Measurements from ENCODE around the gene SLC30A5.
"Not testable (repeated sequence)": the region's sequence is repeated elsewhere in the genome, so short reads cannot be mapped to it uniquely, and the experiment has no call there.

SLC30A5 gene

DNA sequence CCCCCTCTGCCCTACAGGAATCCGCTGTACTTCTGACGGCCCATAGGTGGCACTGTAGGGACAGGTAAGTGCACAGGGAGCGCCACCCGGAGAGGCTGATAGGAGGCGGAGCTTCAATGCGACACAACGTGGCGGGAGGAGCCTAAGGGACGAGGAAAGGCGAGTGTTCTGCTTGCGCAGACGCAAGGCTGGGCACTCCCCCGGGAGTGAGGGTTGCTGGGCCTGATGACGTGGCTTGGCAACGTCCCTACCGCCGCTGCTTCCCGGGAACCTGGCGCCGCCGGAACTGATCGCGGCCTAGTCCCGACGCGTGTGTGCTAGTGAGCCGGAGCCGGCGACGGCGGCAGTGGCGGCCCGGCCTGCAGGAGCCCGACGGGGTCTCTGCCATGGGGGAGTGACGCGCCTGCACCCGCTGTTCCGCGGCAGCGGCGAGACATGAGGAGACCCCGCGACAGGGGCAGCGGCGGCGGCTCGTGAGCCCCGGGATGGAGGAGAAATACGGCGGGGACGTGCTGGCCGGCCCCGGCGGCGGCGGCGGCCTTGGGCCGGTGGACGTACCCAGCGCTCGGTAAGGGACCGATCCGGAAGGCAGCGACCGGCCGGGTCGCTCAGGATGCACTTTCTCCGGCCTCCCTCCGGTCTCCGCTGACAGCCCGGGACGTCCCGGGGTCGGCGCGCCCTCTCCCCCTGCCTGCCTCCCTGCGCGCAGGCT lies at the start of gene SLC30A5:
Gene SLC30A5, plus strand, starts transcription at position 244 of the 712 bp plus-strand sequence. Its CDS starts 242 bp downstream, at position 486.
- peak; percentile 96 to 99 for DNase-seq

DNA sequence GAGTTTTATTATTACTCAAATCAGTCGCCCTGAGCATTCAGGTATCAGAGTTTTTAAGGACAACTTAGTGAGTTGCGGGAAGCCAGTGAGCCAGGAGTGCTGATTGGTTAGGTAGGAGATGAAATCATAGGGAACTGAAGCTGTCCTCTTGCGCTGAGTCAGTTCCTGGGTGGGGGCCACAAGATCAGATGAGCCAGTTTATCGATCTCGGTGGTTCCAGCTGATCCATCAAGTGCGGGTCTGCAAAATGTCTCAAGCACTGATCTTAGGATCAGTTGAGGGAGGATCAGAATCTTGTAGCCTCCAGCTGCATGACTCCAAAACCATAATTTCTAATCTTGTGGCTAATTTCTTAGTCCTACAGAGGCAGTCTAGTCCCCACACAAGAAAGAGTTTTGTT lies 48.6 kb upstream of the SLC30A5 start:
- not testable (repeated sequence) for DNase-seq

DNA sequence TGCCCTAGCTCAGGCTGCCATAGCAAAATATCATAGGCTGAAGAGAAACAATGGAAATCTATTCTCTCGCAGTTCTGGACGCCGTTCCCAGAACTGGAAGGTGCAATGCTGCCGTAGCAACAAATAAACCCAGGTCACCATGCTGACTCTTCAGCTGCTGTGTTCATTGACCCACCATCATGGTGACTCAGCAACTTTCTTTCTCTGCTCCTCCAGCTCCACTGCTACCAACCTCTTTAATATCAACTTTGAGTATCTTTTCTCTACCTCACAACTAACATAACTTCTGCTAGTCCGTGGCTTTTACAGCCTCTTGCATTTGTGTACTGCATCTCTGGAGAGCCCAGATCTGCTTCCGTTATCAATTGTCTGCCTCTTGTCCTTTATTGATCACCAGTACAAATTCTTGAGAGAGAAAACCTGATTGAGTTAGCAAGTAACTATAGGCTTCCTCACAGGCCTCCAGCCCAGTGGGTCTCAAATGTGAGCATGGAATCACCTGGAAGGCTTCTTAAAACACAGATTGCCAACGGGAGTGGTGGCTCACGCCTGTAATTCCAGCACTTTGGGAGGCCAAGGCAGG lies 47.3 kb upstream of the SLC30A5 start:
- DNase-seq: no peak

DNA sequence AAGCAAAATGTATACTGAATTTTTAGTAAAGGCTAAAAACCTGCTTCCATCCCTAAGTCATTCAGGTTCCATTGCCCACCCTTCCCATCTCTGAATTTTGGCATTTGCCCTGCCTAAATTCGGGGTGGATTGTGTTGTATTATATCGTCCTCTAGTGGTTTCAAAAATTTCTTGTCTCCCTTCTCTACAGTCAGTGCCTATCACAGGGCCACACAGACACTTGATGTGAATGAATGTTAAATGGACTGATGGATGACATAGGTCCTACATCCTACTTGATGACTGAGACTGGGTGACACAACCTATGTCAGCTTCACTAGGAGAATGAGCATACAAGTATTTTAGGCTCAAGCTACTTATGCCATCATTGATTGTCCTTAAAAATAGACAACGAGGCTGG lies 45.6 kb upstream of the SLC30A5 start:
- no peak for DNase-seq

DNA sequence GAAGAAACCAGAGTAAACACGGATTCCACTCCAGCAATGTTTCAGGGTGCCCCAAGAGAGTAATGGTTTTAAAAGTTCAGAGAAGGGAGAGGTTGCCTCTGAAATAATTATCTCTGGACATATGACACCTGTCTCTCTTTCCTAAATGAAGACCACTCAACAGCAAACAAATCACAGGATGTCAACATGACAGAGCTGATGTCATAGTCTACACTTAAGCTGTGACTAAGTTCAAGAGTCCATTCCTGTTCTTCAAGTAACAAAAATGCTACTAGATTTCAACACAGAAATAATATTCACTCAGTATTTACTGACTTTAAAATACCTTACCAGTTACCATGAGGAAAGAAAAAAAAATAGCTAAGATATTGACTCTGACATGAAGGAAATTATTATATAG lies 44.7 kb upstream of the SLC30A5 start:
- no peak for DNase-seq

DNA sequence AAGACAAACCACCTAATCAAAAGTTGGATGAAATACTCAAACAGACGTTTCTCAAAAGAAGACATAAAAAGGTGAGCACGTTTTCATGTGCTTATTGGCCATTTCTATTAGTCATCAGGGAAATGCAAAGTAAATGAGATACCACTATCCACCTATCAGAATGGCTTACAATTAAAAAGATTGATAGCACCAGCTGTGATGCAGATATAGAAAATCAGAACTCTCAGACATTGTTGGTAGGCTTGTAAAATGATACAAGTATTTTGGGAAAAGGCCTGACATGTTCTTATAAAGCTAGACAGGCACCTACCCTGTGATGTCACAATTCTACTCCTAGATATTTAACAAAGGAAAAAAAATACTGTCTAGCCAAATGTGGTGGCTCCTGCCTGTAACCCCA lies 44.0 kb upstream of the SLC30A5 start:
- DNase-seq: no peak

DNA sequence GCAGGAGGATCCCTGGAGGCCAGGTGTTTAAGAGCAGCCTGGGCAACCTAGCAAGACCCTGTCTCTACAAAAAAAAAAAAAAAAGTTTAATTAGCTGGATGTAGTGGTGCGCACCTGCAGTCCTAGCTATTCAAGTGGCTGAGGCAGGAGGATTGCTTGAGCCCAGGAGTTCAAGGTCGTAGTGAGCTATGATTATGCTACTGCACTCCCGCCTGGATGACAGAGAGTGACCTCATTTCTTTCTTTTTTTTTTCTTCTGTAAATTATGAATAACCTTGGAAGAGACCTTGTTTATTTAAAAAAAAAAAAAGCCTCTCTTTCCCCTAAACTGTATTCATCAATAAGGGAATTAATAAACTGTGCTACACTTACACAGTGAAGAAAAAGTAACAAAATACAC lies 43.6 kb upstream of the SLC30A5 start:
- no peak for DNase-seq

DNA sequence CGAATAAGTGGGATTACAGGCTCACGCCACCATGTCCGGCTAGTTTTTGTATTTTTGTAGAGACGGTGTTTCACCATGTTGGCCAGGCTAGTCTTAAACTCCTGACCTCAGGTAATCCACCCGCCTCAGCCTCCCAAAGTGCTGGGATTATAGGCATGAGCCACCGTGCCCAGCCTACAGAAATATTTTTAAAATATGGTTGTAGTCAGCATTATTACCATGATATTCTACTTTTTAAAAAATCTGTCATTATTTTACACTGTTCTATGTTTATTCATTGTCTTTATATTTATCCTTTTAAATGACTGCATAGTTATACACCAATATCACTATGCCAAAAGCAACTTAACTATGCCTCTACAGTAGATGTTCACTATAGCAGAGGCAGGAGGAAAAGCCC lies 41.6 kb upstream of the SLC30A5 start:
- DNase-seq: no peak

DNA sequence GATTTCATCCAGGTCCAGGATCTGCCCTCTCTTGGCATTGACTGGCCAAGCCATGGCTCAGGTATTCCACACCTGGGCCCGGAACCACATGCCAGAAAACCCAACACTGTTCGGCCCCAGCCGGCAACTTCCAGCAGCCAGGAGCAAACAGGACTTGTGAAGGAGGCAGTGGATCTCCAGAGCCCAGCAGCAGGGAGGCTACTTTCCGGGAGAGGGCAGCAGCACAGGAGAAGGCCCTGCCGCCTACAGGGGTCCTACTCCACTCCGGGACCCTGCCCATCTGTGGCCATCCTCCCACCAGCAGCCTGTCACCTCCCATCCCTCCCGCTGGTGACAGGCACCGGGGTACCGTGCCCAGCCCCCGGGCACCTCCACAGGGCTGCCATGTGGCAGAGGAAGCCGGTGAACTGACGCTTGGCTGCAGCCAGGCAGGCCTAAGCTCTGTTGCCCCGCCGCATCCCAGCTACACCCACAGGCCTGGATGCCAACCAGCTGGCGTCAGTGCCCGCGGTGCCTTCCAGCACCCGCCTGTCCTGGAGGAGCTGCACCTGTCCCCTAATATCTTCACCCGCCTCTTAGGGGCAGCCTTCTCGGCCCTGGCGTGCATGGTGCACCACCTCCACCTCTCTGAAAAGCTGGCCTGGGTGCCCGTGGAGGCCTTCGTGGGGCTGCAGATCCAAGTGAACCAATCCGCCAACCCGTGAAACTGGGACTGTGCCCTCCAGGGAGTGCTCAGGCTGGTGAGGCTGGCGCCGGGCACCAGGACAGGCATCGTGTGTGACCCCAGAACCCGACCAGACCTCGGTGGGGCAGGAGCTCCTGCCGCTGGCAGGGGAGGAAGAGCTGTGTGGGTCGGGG lies 18.9 kb upstream of the SLC30A5 start:
- no peak for DNase-seq

DNA sequence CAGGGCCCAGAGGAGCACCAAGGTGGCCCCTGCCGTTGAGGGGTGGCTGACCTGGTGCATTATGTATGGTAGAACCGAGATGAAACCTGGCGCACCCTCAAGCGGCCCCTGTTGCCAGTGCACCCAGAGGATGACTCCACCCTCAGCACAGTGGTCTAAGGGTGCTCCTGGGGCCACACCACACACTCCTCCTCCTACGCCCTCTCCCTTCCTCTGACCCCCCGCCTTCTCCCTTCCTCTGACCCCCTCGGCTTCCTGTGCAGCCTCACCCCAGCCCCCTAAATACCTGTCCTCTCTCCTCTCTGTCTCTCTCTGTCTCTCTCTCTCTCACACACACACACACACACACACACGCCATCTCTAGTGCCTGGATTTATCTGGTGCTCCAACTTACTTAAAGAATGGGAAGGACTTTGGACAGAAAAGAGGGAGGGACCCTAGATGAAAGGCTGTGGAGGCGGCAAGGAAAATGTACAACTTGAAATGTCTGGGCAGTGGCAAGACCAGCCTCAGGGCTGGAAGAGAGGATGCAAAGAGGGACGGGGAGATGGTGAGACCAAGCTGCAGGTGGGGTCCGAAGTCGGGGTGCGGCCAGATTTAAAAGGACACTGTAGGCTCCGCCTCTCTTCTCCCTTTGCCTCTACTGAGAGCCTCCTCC lies 18.2 kb upstream of the SLC30A5 start:
- DNase-seq: no peak

DNA sequence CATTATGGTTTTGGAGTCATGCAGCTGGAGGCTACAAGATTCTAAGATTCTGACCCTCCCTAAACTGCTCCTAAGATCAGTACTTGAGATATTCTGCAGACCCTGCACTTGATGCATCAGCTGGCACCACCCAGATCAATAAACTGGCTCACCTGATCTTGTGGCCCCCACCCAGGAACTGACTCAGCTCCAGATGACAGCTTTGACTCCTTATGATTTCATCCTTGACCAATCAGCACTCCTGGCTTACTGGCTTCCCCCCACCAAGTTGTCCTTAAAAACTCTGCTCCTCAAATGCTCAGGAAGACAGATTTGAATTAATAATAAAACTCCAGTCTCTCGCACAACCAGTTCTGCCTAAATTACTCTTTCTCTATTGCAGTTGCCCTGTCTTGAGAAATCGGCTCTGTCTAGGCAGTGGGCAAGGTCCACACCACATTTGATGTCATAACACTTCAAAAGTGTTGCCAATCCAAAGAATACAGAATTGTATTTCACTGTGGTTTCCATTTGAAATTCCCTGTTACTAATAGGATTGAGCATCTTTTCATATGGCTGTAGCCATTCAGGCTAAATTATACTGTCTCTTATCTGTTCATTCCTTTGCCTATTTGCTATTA lies 14.8 kb upstream of the SLC30A5 start:
- DNase-seq: no peak

DNA sequence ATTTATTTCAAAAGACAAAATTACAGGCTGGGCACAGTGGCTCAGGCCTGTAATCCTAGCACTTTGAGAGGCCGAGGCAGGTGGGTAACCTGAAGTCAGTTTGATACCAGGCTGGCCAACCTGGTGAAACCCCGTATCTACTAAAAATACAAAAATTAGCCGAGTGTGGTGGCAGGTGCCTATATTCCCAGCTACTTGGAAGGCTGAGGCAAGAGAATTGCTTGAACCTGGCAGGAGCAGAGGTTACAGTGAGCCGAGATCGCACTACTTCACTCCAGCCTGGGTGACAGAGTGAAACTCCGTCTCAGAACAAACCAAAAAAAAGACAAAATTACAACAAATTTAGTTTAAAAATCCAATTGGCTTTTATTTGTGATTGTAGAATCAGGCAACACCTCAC lies 14.3 kb upstream of the SLC30A5 start:
- no peak for DNase-seq

DNA sequence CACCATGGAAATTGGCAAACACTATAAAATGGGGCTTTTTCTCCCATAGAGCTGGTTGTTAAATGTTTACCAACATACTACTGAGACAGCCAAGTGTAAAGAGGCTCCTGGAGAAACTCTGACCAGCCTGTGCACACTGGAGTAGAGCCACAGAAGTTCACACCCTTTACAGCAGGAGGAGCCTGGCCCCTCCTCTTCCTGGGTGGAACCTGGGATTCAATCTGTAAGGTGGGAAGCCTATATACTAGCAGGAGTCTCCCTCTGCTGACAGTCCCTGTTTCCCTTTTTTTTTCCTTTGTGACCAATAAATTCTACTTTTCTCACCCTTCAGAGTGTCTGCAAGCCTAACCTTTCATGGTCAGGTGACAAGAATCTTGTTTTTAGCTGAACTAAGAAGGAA lies 10.4 kb upstream of the SLC30A5 start:
- DNase-seq: no peak

DNA sequence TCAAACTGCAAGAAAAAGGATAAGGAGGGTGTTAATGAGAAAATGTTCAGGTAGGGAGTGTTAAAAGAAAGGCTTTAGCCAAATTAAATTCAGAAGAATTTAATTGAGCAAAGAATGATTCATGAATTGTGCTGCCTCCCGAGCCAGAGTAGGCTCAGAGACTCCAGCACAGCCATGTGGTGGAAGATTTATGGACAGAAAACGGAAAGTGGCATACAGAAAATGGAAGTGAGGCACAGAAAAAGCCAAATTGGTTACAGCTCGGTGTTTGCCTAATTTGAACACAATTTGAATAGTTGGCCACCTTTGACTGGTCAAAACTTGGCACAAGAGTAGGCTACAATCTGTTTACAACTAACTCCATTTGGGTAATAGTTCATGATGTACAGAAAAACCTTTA lies 9.6 kb upstream of the SLC30A5 start:
- no peak for DNase-seq

DNA sequence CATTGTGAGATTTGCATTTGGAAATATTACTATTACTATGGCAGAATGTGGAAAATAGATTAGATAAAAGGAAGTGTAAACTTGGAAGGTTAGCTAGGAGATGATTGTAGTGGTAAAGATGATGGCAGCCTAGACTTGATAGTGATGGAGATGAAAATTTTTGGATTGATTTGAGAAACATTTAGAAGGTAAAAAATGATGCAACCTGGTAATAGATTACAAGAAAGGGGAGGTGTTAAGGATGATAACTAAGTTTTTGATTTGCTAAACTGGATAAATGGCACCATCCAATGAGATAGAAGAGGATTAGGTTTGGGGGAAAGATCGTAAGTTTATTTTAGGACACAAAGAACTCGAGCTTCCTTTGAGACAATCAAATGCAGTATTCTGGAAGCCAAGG lies 8.9 kb upstream of the SLC30A5 start:
- no peak for DNase-seq

DNA sequence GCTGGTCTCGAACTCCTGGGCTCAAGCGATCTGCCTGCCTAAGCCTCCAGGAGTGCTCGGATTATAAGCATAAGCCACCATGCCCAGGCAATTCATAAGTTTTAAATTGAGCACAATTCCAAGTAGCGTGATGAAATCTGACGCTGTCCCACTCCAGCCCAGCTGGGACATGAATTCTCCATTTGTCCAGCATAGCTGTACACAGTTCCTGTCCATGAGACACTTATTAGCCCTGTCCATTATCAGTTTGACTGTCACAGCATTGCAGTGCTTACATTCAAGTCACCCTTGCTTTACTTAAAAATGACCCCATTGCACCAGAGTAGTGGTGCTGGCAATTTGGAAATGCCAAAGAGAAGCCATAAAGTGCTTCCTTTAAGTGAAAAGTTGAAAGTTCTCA lies 7.6 kb upstream of the SLC30A5 start:
- no peak for DNase-seq

DNA sequence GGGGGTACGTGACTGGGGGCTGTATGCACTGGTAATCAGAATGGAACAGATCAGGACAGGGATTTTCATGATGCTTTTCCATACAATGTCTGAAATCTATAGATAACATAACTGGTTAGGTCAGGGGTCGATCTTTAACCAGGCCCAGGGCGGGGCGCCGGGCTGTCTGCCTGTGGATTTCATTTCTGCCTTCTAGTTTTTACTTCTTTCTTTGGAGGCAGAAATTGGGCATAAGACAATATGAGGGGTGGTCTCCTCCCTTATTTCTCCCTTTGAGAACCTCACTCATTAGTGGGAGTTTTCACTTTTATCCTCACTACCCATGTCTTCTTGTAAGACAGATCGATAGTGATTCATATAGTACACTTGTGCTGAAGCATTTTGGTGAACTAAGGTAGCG lies 5.8 kb upstream of the SLC30A5 start:
- DNase-seq: not testable (repeated sequence)

DNA sequence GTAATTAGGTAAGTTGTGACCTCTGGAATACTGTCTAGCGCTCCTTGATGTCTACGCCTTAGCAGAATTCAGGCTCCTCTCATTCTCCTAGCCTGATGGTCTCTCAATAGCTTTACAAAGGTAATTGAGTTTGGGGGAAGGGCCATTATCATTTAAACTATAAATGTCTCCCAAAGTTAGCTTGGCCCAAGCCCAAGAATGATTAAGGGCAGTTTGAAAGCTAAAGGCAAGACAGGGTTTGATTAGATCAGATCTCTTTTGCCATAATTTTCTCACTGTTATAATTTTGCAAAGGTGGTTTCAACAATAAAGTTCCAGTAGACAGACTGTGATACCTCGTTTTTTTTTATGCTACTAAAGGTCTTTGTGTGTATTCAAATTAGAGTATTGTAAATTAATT lies 3.7 kb upstream of the SLC30A5 start:
- DNase-seq: no peak

DNA sequence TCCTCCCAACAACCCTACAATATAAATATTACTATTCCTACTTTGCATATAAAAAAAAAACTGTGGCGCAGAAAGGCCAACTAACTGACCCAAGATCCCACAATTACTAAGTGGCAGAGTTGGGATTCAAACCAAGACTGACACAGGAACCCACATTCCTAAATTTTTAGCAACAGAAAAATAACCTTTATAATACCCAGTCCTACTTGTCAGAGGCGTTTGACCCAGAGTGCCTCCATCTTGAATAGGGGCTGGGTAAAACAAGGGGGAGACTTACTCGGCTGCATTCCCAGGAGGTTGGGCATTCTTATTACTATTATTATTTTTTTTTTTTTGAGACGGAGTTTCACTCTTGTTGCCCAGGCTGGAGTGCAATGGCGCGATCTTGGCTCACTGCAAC lies 2.0 kb upstream of the SLC30A5 start:
- DNase-seq: no peak

DNA sequence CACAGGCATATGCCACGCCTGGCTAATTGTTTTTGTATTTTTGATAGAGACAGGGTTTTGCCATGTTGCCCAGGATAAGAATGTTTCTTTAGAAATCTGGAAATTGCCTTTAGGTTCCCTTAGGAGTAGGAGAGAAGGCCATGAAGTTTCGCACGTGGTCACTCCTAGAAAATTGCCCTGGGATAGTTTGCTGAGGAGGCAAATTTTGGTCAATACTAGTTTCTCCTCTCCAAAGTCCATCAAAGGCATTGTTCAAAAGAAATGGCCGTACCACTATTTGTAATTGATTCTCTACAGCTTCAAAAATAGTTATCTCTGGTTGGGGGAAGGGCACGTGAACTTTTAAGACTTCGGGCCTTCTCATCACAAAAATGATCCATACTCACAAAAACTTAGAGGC lies 845 bp upstream of the SLC30A5 start:
- no peak for DNase-seq

DNA sequence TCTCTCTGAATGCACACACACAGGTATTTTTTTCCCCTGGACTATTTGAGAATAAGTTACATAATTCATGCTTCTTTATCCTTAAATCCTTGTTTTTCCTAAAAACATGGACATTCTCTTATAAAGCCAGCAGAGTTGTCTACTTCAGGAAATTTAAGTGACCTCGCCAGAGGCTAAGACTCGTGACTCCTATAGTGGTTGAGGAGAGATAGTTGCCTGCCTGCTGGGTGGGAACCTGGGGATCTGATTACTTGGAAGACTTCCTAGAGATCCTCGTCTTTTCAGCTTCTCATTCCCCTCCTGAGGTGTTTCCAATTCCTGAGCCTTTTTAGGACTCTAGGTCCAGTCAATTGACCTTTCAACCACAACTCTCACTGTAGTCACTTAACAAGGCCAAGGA lies 5.5 kb downstream of the SLC30A5 start:
- DNase-seq: no peak

DNA sequence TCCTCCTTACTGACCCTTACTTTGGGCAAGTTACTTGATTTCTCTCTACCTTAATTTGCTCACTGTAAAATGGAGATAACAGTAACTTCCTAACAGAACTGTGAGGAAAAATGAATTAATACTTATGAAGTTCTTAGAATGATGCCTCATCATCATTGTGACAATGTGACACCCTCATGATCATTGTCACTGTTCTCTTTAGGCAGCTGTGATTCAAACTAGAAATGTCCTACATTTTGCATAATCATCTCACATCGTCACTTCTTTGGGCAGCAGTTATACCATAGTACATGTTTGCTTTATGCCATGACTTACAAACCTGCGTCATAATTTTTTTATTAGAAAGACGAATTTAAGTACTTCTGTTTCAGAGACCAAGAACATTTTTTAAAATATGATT lies 9.7 kb downstream of the SLC30A5 start:
- DNase-seq: no peak
